ENCODE measurements around the gene PDE2A.

PDE2A gene

DNA sequence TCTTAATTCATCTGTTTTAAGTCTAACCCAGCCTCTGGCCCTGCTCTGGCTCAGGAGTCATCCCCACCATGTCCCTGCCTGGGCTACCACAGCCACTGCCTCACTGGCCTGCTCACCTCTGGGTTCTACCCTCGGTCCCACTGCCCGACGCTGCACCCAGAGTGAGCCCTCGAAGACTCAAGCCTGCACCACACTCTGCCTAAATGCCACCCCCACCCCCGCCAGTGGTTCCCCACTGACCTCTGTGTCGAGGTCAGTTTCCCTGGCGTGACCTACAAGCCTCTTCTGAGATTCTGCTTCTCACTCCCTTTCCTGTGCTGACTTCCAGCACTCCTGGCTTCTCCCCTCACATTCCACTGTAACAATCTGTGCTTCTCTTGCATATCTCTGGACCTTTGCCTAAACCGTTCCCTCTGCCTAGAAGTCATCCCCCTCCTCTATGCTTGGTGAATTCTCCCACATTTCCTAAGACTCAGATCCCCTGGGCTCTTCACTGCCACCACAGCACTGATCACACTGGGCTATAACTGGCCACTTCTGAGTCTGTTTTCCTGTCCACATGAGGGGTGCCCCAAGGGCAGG, 12.5 kb upstream of the PDE2A start:
- no peaks in the 10 kb centered on the region for H3K27me3 ChIP-seq (ENCODE audit: insufficient read depth, low read length, poor library complexity)

GRCh38 chr11:72685560-72686480, 11.6 kb upstream of the PDE2A start:
- Histone ChIP-seq H3K79me2 (ENCODE audit: control insufficient read depth, insufficient read depth, low read length) (no peaks in the 10 kb centered on the region), H2BK5ac (ENCODE audit: low read length) (peak overlapping the region; percentile 60), H3K18ac (ENCODE audit: low read length) (no peak overlapping the region), H3K79me1 (ENCODE audit: low read length) (no peaks in the 10 kb centered on the region), H4K5ac (ENCODE audit: low read length) (no peak overlapping the region), H3K4me1 (ENCODE audit: control insufficient read depth, low read depth, low read length) (peaks cover 29% of the 10 kb centered on the region), H3K4ac (ENCODE audit: low read depth, low read length) (no peak overlapping the region), H3K27ac (ENCODE audit: low read depth, low read length) (no peak overlapping the region), H2BK120ac (ENCODE audit: low read depth, low read length) (no peak overlapping the region), H2BK15ac (replicated peaks; ENCODE audit: low read depth) (no peak overlapping the region), H2AK5ac (ENCODE audit: low read length) (no peak overlapping the region), H3K56ac (ENCODE audit: low read length) (peak overlapping the region; percentile 37), H3K4me3 (ENCODE audit: low read length) (no peak overlapping the region), H4K8ac (ENCODE audit: low read depth, low read length) (no peak overlapping the region), H3K36me3 (ENCODE audit: control insufficient read depth, insufficient read depth, low read length) (no peaks in the 10 kb centered on the region), H3K9ac (ENCODE audit: low read length) (no peak overlapping the region), H3K4me2 (ENCODE audit: low read length) (no peak overlapping the region), H3K23ac (ENCODE audit: low read length) (no peak overlapping the region), H3K27me3 (ENCODE audit: insufficient read depth, low read length, poor library complexity) (no peaks in the 10 kb centered on the region)
- no peak for DNase-seq
- no CpG with 5 or more reads among the region's 24 CpGs for WGBS (ENCODE audit: extremely low coverage, insufficient coverage, low lambda C conversion rate)

More for the DNA sequence above, 12.5 kb upstream of the PDE2A start:
- H3K4me1 ChIP-seq (ENCODE audit: control insufficient read depth, low read depth, low read length), result peaks cover 20% of the 10 kb centered on the region
- H3K79me2 ChIP-seq (ENCODE audit: control insufficient read depth, insufficient read depth, low read length), result no peaks in the 10 kb centered on the region
- no peaks in the 10 kb centered on the region for H3K79me1 ChIP-seq (ENCODE audit: low read length)
- no peak overlapping the region for H2AK5ac ChIP-seq (ENCODE audit: low read length)
- H3K27ac ChIP-seq (ENCODE audit: low read depth, low read length), result no peak overlapping the region
- H3K4ac ChIP-seq (ENCODE audit: low read depth, low read length), result no peak overlapping the region
- no peak overlapping the region for H3K23ac ChIP-seq (ENCODE audit: low read length)
- no peak overlapping the region for H4K8ac ChIP-seq (ENCODE audit: low read depth, low read length)
- H2BK15ac ChIP-seq (replicated peaks; ENCODE audit: low read depth), result no peak overlapping the region
- H3K18ac ChIP-seq (ENCODE audit: low read length), result no peak overlapping the region
- no peaks in the 10 kb centered on the region for H3K36me3 ChIP-seq (ENCODE audit: control insufficient read depth, insufficient read depth, low read length)
- WGBS (ENCODE audit: extremely low coverage, insufficient coverage, low lambda C conversion rate), result no CpG with 5 or more reads among the region's 8 CpGs
- no peak overlapping the region for H2BK120ac ChIP-seq (ENCODE audit: low read depth, low read length)
- H3K4me2 ChIP-seq (ENCODE audit: low read length), result no peak overlapping the region
- no peak overlapping the region for H4K5ac ChIP-seq (ENCODE audit: low read length)
- H3K56ac ChIP-seq (ENCODE audit: low read length), result no peak overlapping the region
- no peak overlapping the region for H3K4me3 ChIP-seq (ENCODE audit: low read length)
- H2BK5ac ChIP-seq (ENCODE audit: low read length), result no peak overlapping the region
- no peak for DNase-seq
- no peak overlapping the region for H3K9ac ChIP-seq (ENCODE audit: low read length)

GRCh38 chr11:72684236-72684912, 10.2 kb upstream of the PDE2A start:
- DNase-seq, result peak; percentile 88
- Histone ChIP-seq H3K23ac (ENCODE audit: low read length) (no peak overlapping the region), H2BK5ac (ENCODE audit: low read length) (peak overlapping the region; percentile 96), H3K56ac (ENCODE audit: low read length) (peak overlapping the region; percentile 87), H3K79me2 (ENCODE audit: control insufficient read depth, insufficient read depth, low read length) (no peaks in the 10 kb centered on the region), H3K79me1 (ENCODE audit: low read length) (no peaks in the 10 kb centered on the region), H3K27me3 (ENCODE audit: insufficient read depth, low read length, poor library complexity) (no peaks in the 10 kb centered on the region), H3K4me2 (ENCODE audit: low read length) (no peak overlapping the region), H3K4me3 (ENCODE audit: low read length) (no peak overlapping the region), H3K4ac (ENCODE audit: low read depth, low read length) (no peak overlapping the region), H4K5ac (ENCODE audit: low read length) (no peak overlapping the region), H3K27ac (ENCODE audit: low read depth, low read length) (peak overlapping the region; percentile 84), H3K18ac (ENCODE audit: low read length) (peak overlapping the region; percentile 35), H3K9ac (ENCODE audit: low read length) (peak overlapping the region; percentile 54), H4K8ac (ENCODE audit: low read depth, low read length) (no peak overlapping the region), H3K36me3 (ENCODE audit: control insufficient read depth, insufficient read depth, low read length) (no peaks in the 10 kb centered on the region), H2BK120ac (ENCODE audit: low read depth, low read length) (peak overlapping the region; percentile 8), H2BK15ac (replicated peaks; ENCODE audit: low read depth) (no peak overlapping the region), H2AK5ac (ENCODE audit: low read length) (peak overlapping the region; percentile 81), H3K4me1 (ENCODE audit: control insufficient read depth, low read depth, low read length) (peaks cover 31% of the 10 kb centered on the region)
- no CpG with 5 or more reads among the region's 9 CpGs for WGBS (ENCODE audit: extremely low coverage, insufficient coverage, low lambda C conversion rate)

- Histone ChIP-seq H3K79me2 (ENCODE audit: control insufficient read depth, insufficient read depth, low read length) (no peaks in the 10 kb centered on the region), H3K4me2 (ENCODE audit: low read length) (no peak overlapping the region), H3K4ac (ENCODE audit: low read depth, low read length) (peak overlapping the region; percentile 57), H3K23ac (ENCODE audit: low read length) (no peak overlapping the region), H3K9ac (ENCODE audit: low read length) (peak overlapping the region; percentile 46), H3K36me3 (ENCODE audit: control insufficient read depth, insufficient read depth, low read length) (no peaks in the 10 kb centered on the region), H2BK15ac (replicated peaks; ENCODE audit: low read depth) (no peak overlapping the region), H3K18ac (ENCODE audit: low read length) (no peak overlapping the region), H3K4me1 (ENCODE audit: control insufficient read depth, low read depth, low read length) (peaks cover 31% of the 10 kb centered on the region), H3K56ac (ENCODE audit: low read length) (peak overlapping the region; percentile 73), H4K5ac (ENCODE audit: low read length) (no peak overlapping the region), H2AK5ac (ENCODE audit: low read length) (no peak overlapping the region), H3K27ac (ENCODE audit: low read depth, low read length) (peak overlapping the region; percentile 53), H4K8ac (ENCODE audit: low read depth, low read length) (no peak overlapping the region), H3K4me3 (ENCODE audit: low read length) (no peak overlapping the region), H3K79me1 (ENCODE audit: low read length) (no peaks in the 10 kb centered on the region), H3K27me3 (ENCODE audit: insufficient read depth, low read length, poor library complexity) (no peaks in the 10 kb centered on the region), H2BK120ac (ENCODE audit: low read depth, low read length) (no peak overlapping the region), H2BK5ac (ENCODE audit: low read length) (peak overlapping the region; percentile 42)
- no CpG with 5 or more reads among the region's 7 CpGs for WGBS (ENCODE audit: extremely low coverage, insufficient coverage, low lambda C conversion rate)
- peak; percentile 82 for DNase-seq
Observed at GRCh38 chr11:72683782-72684200, 9.6 kb upstream of the PDE2A start.

DNA sequence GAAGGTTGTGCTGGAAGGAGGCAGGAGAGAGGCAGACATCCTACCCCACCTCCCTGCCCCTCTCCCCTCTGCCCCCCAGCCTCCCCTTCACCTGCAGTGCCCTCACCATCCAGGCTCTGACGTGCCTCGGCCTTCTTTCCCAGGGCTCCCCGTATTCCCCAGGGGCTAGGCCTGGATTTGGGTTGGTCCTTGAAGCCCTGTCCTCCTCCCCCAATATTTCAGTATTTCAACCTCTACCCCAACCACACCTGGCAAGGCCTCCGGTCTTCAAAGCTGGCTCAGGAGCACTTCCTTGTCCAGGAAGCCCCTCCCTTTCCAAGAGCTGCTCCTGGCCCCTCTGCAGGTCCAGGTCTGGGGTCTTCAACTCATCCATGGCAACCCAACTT, 8.6 kb upstream of the PDE2A start:
- H3K23ac ChIP-seq (ENCODE audit: low read length), result no peak overlapping the region
- H3K27me3 ChIP-seq (ENCODE audit: insufficient read depth, low read length, poor library complexity), result no peaks in the 10 kb centered on the region
- no peak overlapping the region for H3K4me3 ChIP-seq (ENCODE audit: low read length)
- H2AK5ac ChIP-seq (ENCODE audit: low read length), result no peak overlapping the region
- H3K9ac ChIP-seq (ENCODE audit: low read length), result no peak overlapping the region
- no peak overlapping the region for H3K56ac ChIP-seq (ENCODE audit: low read length)
- no peaks in the 10 kb centered on the region for H3K79me1 ChIP-seq (ENCODE audit: low read length)
- DNase-seq, result no peak
- no peak overlapping the region for H3K4ac ChIP-seq (ENCODE audit: low read depth, low read length)
- H3K27ac ChIP-seq (ENCODE audit: low read depth, low read length), result no peak overlapping the region
- no peak overlapping the region for H3K4me2 ChIP-seq (ENCODE audit: low read length)
- no peak overlapping the region for H4K5ac ChIP-seq (ENCODE audit: low read length)
- WGBS (ENCODE audit: extremely low coverage, insufficient coverage, low lambda C conversion rate), result no CpG with 5 or more reads among the region's 4 CpGs
- H2BK5ac ChIP-seq (ENCODE audit: low read length), result no peak overlapping the region
- H2BK120ac ChIP-seq (ENCODE audit: low read depth, low read length), result no peak overlapping the region
- H3K36me3 ChIP-seq (ENCODE audit: control insufficient read depth, insufficient read depth, low read length), result no peaks in the 10 kb centered on the region
- no peak overlapping the region for H3K18ac ChIP-seq (ENCODE audit: low read length)
- no peak overlapping the region for H4K8ac ChIP-seq (ENCODE audit: low read depth, low read length)
- no peaks in the 10 kb centered on the region for H3K79me2 ChIP-seq (ENCODE audit: control insufficient read depth, insufficient read depth, low read length)
- no peak overlapping the region for H2BK15ac ChIP-seq (replicated peaks; ENCODE audit: low read depth)
- H3K4me1 ChIP-seq (ENCODE audit: control insufficient read depth, low read depth, low read length), result peaks cover 31% of the 10 kb centered on the region

All from mesendoderm (in vitro differentiated cells).